ENCODE data around the gene NR2E3. TPM values are rescaled to one million over a fixed set of nuclear protein-coding genes. Genes with fewer than 3 reads are reported as not detected.
A peak's percentile ranks its signal among the peaks of the same experiment; 100 is the strongest.

The NR2E3 gene
- total and polyA plus RNA-seq, 2 of the 4 experiments (the other 2 are of a cell fraction): under 0.01 to 0.29 TPM

DNA sequence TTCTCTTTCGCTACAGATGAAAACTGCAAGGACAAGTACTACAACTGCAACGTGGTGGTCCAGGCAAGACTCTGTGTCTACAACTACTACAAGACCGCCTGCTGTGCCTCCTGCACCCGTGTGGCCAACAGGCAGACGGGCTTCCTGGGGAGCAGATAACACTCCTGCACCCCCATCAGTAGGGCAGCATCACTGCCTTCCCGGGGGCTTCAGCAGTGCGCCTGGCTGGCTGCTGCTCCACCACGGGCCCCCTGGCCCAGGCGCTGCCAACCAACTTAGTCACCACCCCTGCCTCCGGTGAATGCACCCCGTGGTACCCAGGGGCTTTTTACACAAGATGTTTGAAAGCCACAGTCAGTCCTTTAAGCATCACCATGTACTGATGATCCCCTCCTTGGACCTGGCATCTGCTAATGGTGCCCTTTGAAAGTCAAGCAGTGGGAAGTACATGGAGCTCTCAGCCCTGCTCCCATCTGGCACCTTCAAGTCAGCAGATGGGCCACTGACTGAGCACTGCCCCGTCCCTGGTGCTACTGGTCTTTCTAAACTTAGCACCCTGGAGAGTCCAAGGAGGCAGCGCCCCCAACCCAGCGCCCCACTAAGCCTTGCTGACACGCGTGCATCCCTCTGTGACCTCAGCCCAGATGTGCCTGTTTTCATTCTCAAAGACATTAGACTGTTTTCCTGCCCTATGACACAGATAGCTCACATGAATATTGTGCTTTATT, 33.0 kb upstream of the NR2E3 start:
- Histone ChIP-seq H3K9me1 (ENCODE audit: insufficient read depth, low read length) (peaks cover 12% of the 10 kb centered on the region), H3K27ac (ENCODE audit: insufficient read depth, low read length) (no peak overlapping the region), H4K91ac (ENCODE audit: insufficient read depth, low read depth, low read length) (no peak overlapping the region), H2AK9ac (replicated peaks; ENCODE audit: low read depth, low read length, poor library complexity) (no peak overlapping the region), H2BK15ac (ENCODE audit: low read depth, low read length) (no peak overlapping the region), H2BK120ac (ENCODE audit: low read depth, low read length) (no peak overlapping the region), H2BK5ac (ENCODE audit: low read depth, low read length, poor library complexity, severe bottlenecking) (no peak overlapping the region), H3K9ac (ENCODE audit: low read depth, low read length) (no peak overlapping the region), H3K18ac (ENCODE audit: low read depth, low read length) (no peak overlapping the region), H3K4me1 (ENCODE audit: control insufficient read depth, insufficient read depth, low read length) (peaks cover 18% of the 10 kb centered on the region), H3K56ac (ENCODE audit: extremely low read depth, insufficient read depth, low read length) (no peak overlapping the region), H3K4me3 (ENCODE audit: insufficient read depth, low read depth, low read length) (no peak overlapping the region), H3K4me2 (ENCODE audit: low read depth, low read length) (no peak overlapping the region), H3K23ac (ENCODE audit: low read depth, low read length) (no peak overlapping the region), H3K14ac (replicated peaks; ENCODE audit: low read depth, low read length) (no peak overlapping the region), H4K8ac (ENCODE audit: low read depth in 2 of 2, low read length in 2 of 2) (no peak overlapping the region), H4K20me1 (ENCODE audit: insufficient read depth, low read length) (no peaks in the 10 kb centered on the region), H2BK20ac (ENCODE audit: low read depth, low read length) (no peak overlapping the region), H2AK5ac (ENCODE audit: low read depth, low read length) (peak overlapping the region; percentile 74), H3K27me3 (ENCODE audit: control insufficient read depth, insufficient read depth, low read length) (no peaks in the 10 kb centered on the region), H2AFZ (replicated peaks; ENCODE audit: low read length, poor library complexity) (no peak overlapping the region), H3K79me1 (ENCODE audit: low read depth in 1 of 2, low read length in 2 of 2) (no peaks in the 10 kb centered on the region), H3K4ac (ENCODE audit: low read depth, low read length) (no peak overlapping the region), H4K5ac (ENCODE audit: low read depth, low read length) (no peak overlapping the region), H3K9me3 (ENCODE audit: control insufficient read depth, insufficient read depth, low read length) (no peaks in the 10 kb centered on the region), H3K36me3 (ENCODE audit: control insufficient read depth, insufficient read depth, low read length) (peaks cover 16% of the 10 kb centered on the region)
- dilution Hi-C loops (cut with HindIII; ENCODE audit: low sequenced_read_pairs, unreplicated experiment): no loop called here
- in situ Hi-C loops (cut with MboI; ENCODE audit: low sequenced_read_pairs): no loop called here
- intact Hi-C loops (cut with micrococcal nuclease): no loop called here
- ChIA-PET POLR2A (ENCODE audit: unreplicated experiment) (no interaction called here), CTCF (no interaction called here)
- BruUV-seq (replicated peaks): no TSS peak
- no peak for DNase-seq
- WGBS, 2 experiments (ENCODE audit: extremely low coverage in 2 of 2, insufficient read length in 1 of 2): 93% methylated on average over 8 of the region's 16 CpGs; no CpG with 5 or more reads in 1 of the 2 experiments
- TF ChIP-seq RFX5 (IDR thresholded peaks at IDR 0.05; ENCODE audit: low read depth, low read length) (no peak), RCOR1 (IDR thresholded peaks at IDR 0.05; ENCODE audit: insufficient replicate concordance, low read length) (no peak), MAFK (IDR thresholded peaks at IDR 0.05; ENCODE audit: low read depth, low read length) (no peak), FOS (IDR thresholded peaks at IDR 0.05; ENCODE audit: low read depth, low read length) (no peak), MAZ (IDR thresholded peaks at IDR 0.05; ENCODE audit: borderline replicate concordance, low read depth, low read length) (no peak), CEBPB (IDR thresholded peaks at IDR 0.05; ENCODE audit: low read depth, low read length) (no peak), CHD1 (IDR thresholded peaks at IDR 0.05; ENCODE audit: low read depth, low read length) (no peak), MXI1 (IDR thresholded peaks at IDR 0.05; ENCODE audit: borderline replicate concordance, low read depth, low read length) (no peak), RAD21 (IDR thresholded peaks at IDR 0.05; ENCODE audit: low read length) (no peak), BHLHE40 (IDR thresholded peaks at IDR 0.05; ENCODE audit: low read depth, low read length) (no peak), POLR2A (IDR thresholded peaks at IDR 0.05; ENCODE audit: low read depth, low read length) (no peak), NFE2L2 (IDR thresholded peaks at IDR 0.05; ENCODE audit: low read depth, low read length) (no peak), SMC3 (IDR thresholded peaks at IDR 0.05; ENCODE audit: low read depth, low read length) (no peak)
- TF ChIP-seq, protein P1, sequence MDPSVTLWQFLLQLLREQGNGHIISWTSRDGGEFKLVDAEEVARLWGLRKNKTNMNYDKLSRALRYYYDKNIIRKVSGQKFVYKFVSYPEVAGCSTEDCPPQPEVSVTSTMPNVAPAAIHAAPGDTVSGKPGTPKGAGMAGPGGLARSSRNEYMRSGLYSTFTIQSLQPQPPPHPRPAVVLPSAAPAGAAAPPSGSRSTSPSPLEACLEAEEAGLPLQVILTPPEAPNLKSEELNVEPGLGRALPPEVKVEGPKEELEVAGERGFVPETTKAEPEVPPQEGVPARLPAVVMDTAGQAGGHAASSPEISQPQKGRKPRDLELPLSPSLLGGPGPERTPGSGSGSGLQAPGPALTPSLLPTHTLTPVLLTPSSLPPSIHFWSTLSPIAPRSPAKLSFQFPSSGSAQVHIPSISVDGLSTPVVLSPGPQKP (IDR thresholded peaks at IDR 0.05; ENCODE audit: borderline replicate concordance, low read depth, low read length): no peak
- TF ChIP-seq, protein P2, sequence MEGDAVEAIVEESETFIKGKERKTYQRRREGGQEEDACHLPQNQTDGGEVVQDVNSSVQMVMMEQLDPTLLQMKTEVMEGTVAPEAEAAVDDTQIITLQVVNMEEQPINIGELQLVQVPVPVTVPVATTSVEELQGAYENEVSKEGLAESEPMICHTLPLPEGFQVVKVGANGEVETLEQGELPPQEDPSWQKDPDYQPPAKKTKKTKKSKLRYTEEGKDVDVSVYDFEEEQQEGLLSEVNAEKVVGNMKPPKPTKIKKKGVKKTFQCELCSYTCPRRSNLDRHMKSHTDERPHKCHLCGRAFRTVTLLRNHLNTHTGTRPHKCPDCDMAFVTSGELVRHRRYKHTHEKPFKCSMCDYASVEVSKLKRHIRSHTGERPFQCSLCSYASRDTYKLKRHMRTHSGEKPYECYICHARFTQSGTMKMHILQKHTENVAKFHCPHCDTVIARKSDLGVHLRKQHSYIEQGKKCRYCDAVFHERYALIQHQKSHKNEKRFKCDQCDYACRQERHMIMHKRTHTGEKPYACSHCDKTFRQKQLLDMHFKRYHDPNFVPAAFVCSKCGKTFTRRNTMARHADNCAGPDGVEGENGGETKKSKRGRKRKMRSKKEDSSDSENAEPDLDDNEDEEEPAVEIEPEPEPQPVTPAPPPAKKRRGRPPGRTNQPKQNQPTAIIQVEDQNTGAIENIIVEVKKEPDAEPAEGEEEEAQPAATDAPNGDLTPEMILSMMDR (conservative IDR thresholded peaks at IDR 0.05; ENCODE audit: low read depth, low read length): no peak
- TF ChIP-seq, protein P3, sequence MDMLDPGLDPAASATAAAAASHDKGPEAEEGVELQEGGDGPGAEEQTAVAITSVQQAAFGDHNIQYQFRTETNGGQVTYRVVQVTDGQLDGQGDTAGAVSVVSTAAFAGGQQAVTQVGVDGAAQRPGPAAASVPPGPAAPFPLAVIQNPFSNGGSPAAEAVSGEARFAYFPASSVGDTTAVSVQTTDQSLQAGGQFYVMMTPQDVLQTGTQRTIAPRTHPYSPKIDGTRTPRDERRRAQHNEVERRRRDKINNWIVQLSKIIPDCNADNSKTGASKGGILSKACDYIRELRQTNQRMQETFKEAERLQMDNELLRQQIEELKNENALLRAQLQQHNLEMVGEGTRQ (IDR thresholded peaks at IDR 0.05; ENCODE audit: low read depth, low read length): no peak
- ATAC-seq (ENCODE audit: low read depth): no peak
